Chondrocyte (in vitro differentiated cells): ENCODE data around the gene RGS11. TPM values are rescaled to one million over a fixed set of nuclear protein-coding genes. Genes with fewer than 3 reads are reported as not detected.

Experiments used
- DNase-seq: peaks from one replicate; pipeline ENCODE4 v3.0.0; 2021; ENCODE audit warnings: mixed read lengths, low spot score
- H3K27ac Mint-ChIP-seq: one replicate; pipeline ENCODE4 v1.8.0; 2021; ENCODE audit warnings: mild to moderate bottlenecking, moderate library complexity, mixed read lengths; ENCODE audit not compliant: unreplicated experiment
- H3K27me3 Mint-ChIP-seq: 2 replicates; pipeline ENCODE4 v1.8.0; 2021; ENCODE audit warnings: low read depth, mixed read lengths
- H3K36me3 Mint-ChIP-seq: 2 replicates; pipeline ENCODE4 v1.8.0; 2021; ENCODE audit warnings: low read depth, mixed read lengths
- H3K4me1 Mint-ChIP-seq: 2 replicates; pipeline ENCODE4 v1.8.0; 2021; ENCODE audit warnings: low read depth, mild to moderate bottlenecking, mixed read lengths
- H3K4me3 Mint-ChIP-seq: one replicate; pipeline ENCODE4 v1.8.0; 2021; ENCODE audit warnings: mild to moderate bottlenecking, moderate library complexity, mixed read lengths; ENCODE audit not compliant: unreplicated experiment
- H3K9me3 Mint-ChIP-seq: 2 replicates; pipeline ENCODE4 v1.8.0; 2021; ENCODE audit warnings: low read depth, mixed read lengths
- CTCF ChIP-seq: fragments of 200-600 bp; sonication (generic); IDR thresholded peaks from 2 replicates; pipeline ENCODE4 v1.5.0; 2021; ENCODE audit warnings: antibody characterized with exemption, mild to moderate bottlenecking, moderate library complexity
- total RNA-seq: library from RNA; stranded (reverse); gene quantifications from 3 replicates; pipeline ENCODE4 v1.2.1, GENCODE V29; 2021

Gene RGS11
- total RNA-seq, 1 donor from 2014 or later = 21.0 TPM

GRCh38 chr16:286491-287297 is 10.9 kb upstream of the RGS11 start:
- no peak for DNase-seq
- Mint-ChIP-seq H3K4me3 (no peak overlapping the region), H3K27ac (no peak overlapping the region), H3K36me3 (peaks cover 10% of the 10 kb centered on the region), H3K27me3 (no peaks in the 10 kb centered on the region), H3K9me3 (no peaks in the 10 kb centered on the region), H3K4me1 (no peaks in the 10 kb centered on the region)
- no peak for TF ChIP-seq CTCF

GRCh38 chr16:285146-286055 is 9.7 kb upstream of the RGS11 start:
- DNase-seq = no peak
- Mint-ChIP-seq H3K9me3 (no peaks in the 10 kb centered on the region), H3K4me1 (no peaks in the 10 kb centered on the region), H3K27ac (no peak overlapping the region), H3K36me3 (peaks cover 9% of the 10 kb centered on the region), H3K27me3 (no peaks in the 10 kb centered on the region), H3K4me3 (no peak overlapping the region)
- no peak for TF ChIP-seq CTCF

GRCh38 chr16:284204-285120 is 8.7 kb upstream of the RGS11 start:
- Mint-ChIP-seq H3K9me3 (no peaks in the 10 kb centered on the region), H3K27me3 (no peaks in the 10 kb centered on the region), H3K36me3 (peaks cover 9% of the 10 kb centered on the region), H3K4me1 (no peaks in the 10 kb centered on the region), H3K27ac (no peak overlapping the region), H3K4me3 (no peak overlapping the region)
- TF ChIP-seq CTCF = no peak
- no peak for DNase-seq

- Mint-ChIP-seq H3K9me3 (no peaks in the 10 kb centered on the region), H3K27me3 (no peaks in the 10 kb centered on the region), H3K4me3 (no peak within 1 kb of the TSS), H3K27ac (no peak within 1 kb of the TSS), H3K4me1 (no peaks in the 10 kb centered on the region), H3K36me3 (peaks cover 9% of the 10 kb centered on the region)
- no peak for DNase-seq
- TF ChIP-seq CTCF = no peak
Observed at GRCh38 chr16:283033-283805, 7.5 kb upstream of the RGS11 start, which contains the start of gene PDIA2. Gene PDIA2, plus strand, starts transcription at chr16:283164. Its CDS starts 6 bp downstream, at chr16:283170.
